HepG2 (cell line): ENCODE data around the gene WDR37. TPM values are rescaled to one million over a fixed set of nuclear protein-coding genes. Genes with fewer than 3 reads are reported as not detected.

ENCODE experiments used
- ATAC-seq: fragments of 200-7000 bp; cut with Tn5 transposase; 3 replicates; pipeline ENCODE4 v1.9.1; 2020; ENCODE audit warnings: mild to moderate bottlenecking, moderate library complexity
- BruUV-seq: library from RNA; stranded (reverse); fragments of 400-500 nt; replicated peaks from 2 replicates; lab custom pipeline; 2021; lab: Mats Ljungman, UMichigan
- CTCF ChIA-PET: fragments of 300-600 bp; formaldehyde crosslinking; extraction: SDS; loops from one replicate; lab custom pipeline; 2021; ENCODE audit warnings: low total read pairs, inconsistent platforms, low intra/inter-chr PET ratio; lab: Yijun Ruan, JAX
- POLR2A ChIA-PET: fragments of 350-600 bp; sonication (Branson Sonifier 250); formaldehyde crosslinking; loops from one replicate; lab custom pipeline; 2020; ENCODE audit warnings: antibody characterized with exemption, inconsistent platforms; lab: Yijun Ruan, JAX
- DNase-seq: peaks from one replicate; pipeline ENCODE4 v3.0.0-alpha.2; 2015; ENCODE audit warnings: low spot score
- FAIRE-seq: peaks from 3 replicates; lab custom pipeline; 2011; peaks lifted over from hg19 to GRCh38; lab: Jason Lieb, UNC
- H2AFZ ChIP-seq: one replicate; pipeline ENCODE4 v1.6.1; 2011; ENCODE audit warnings: low read length, inconsistent platforms
- H3K27ac ChIP-seq: fragments of 300-600 bp; 3 replicates; pipeline ENCODE4 v1.8.0; 2011; ENCODE audit warnings: mixed run types, mild to moderate bottlenecking, mixed read lengths, low read length, inconsistent platforms; ENCODE audit not compliant: insufficient read depth; ENCODE audit errors: extremely low read length
- H3K27me3 ChIP-seq, 2 experiments: fragments of 200-600 bp in 1 of 2; 2 replicates in 1 of 2; 3 replicates in 1 of 2; pipeline versions ENCODE4 v1.6.0 to v1.8.0; 2011; ENCODE audit warnings: low read length in 2 of 2, mild to moderate bottlenecking in 2 of 2, moderate library complexity in 2 of 2, inconsistent platforms in 1 of 2; ENCODE audit not compliant: insufficient read depth in 2 of 2, control insufficient read depth in 1 of 2
- H3K36me3 ChIP-seq, 2 experiments: fragments of 200-600 bp in 1 of 2; replicated peaks in 1 of 2; 2 replicates in 1 of 2; 3 replicates in 1 of 2; pipeline versions ENCODE4 v1.5.1 to v1.8.0; 2011; ENCODE audit warnings: low read length in 2 of 2, inconsistent platforms in 1 of 2; ENCODE audit not compliant: insufficient read depth in 2 of 2, control insufficient read depth in 1 of 2
- H3K4me1 ChIP-seq: 2 replicates; pipeline ENCODE4 v1.5.1; 2012; ENCODE audit warnings: low read length, inconsistent platforms; ENCODE audit not compliant: insufficient read depth
- H3K4me2 ChIP-seq: 2 replicates; pipeline ENCODE4 v1.6.0; 2011; ENCODE audit warnings: low read depth, low read length, inconsistent platforms
- H3K4me3 ChIP-seq, 3 experiments: fragments of 200-600 bp in 1 of 3; sonication (generic), shearing (Covaris generic) in 1 of 3; replicated peaks in 1 of 3; 2 replicates each; pipeline ENCODE4 v1.5.1; 2011 to 2016; ENCODE audit warnings: low read length in 3 of 3, inconsistent platforms in 2 of 3, low read depth in 2 of 3, mild to moderate bottlenecking in 2 of 3, control low read depth in 1 of 3, mixed read lengths in 1 of 3; ENCODE audit not compliant: insufficient read depth in 1 of 3
- H3K79me2 ChIP-seq: one replicate; pipeline ENCODE4 v1.6.1; 2011; ENCODE audit warnings: low read length, inconsistent platforms; ENCODE audit not compliant: insufficient read depth
- H3K9ac ChIP-seq: 2 replicates; pipeline ENCODE4 v1.6.0; 2011; ENCODE audit warnings: mild to moderate bottlenecking, low read depth, low read length, inconsistent platforms; ENCODE audit not compliant: insufficient read depth
- H3K9me3 ChIP-seq: 2 replicates; pipeline ENCODE4 v1.5.1; 2012; ENCODE audit warnings: mild to moderate bottlenecking, low read length
- H4K20me1 ChIP-seq: 2 replicates; pipeline ENCODE4 v1.6.0; 2011; ENCODE audit warnings: inconsistent platforms, mild to moderate bottlenecking, low read length, moderate library complexity; ENCODE audit not compliant: insufficient read depth
- CEBPB ChIP-seq: IDR thresholded peaks from 2 replicates; pipeline ENCODE4 v1.6.1; 2011; ENCODE audit warnings: low read depth, low read length, improper control_type of control experiment, borderline replicate concordance
- EEA1 ChIP-seq: sonication (generic); formaldehyde crosslinking; IDR thresholded peaks from 2 replicates; pipeline ENCODE4 v1.5.1; 2020; ENCODE audit warnings: mild to moderate bottlenecking, missing genetic modification reagents, borderline replicate concordance
- GATAD1 ChIP-seq: IDR thresholded peaks from 2 replicates; pipeline ENCODE4 v1.6.1; 2016; ENCODE audit warnings: missing genetic modification reagents, missing compliant biosample characterization
- GLI4 ChIP-seq: sonication (generic); formaldehyde crosslinking; IDR thresholded peaks from 2 replicates; pipeline ENCODE4 v1.5.1; 2020; ENCODE audit warnings: missing genetic modification reagents, mild to moderate bottlenecking, moderate library complexity, borderline replicate concordance
- MTA3 ChIP-seq: sonication (generic); formaldehyde crosslinking; IDR thresholded peaks from 2 replicates; pipeline ENCODE4 v1.4.0; 2020; ENCODE audit warnings: missing genetic modification reagents
- MYNN ChIP-seq: sonication (generic); formaldehyde crosslinking; IDR thresholded peaks from 2 replicates; pipeline ENCODE4 v1.4.0; 2020; ENCODE audit warnings: mild to moderate bottlenecking, low read depth, missing genetic modification reagents
- NFATC3 ChIP-seq: sonication (generic); formaldehyde crosslinking; IDR thresholded peaks from 2 replicates; pipeline ENCODE4 v1.5.1; 2020; ENCODE audit warnings: mild to moderate bottlenecking, missing genetic modification reagents
- THYN1 ChIP-seq: sonication (generic); formaldehyde crosslinking; IDR thresholded peaks from 2 replicates; pipeline ENCODE4 v1.8.1; 2023; ENCODE audit warnings: low read depth, mild to moderate bottlenecking, moderate library complexity, missing genetic modification reagents, borderline replicate concordance
- TOE1 ChIP-seq: sonication (generic); formaldehyde crosslinking; IDR thresholded peaks from 2 replicates; pipeline ENCODE4 v1.4.0; 2020; ENCODE audit warnings: mild to moderate bottlenecking, missing genetic modification reagents
- ZNF235 ChIP-seq: sonication (generic); formaldehyde crosslinking; IDR thresholded peaks from 2 replicates; pipeline ENCODE4 v1.8.1; 2023; ENCODE audit warnings: mild to moderate bottlenecking, missing genetic modification reagents, borderline replicate concordance
- ZSCAN22 ChIP-seq: sonication (generic); formaldehyde crosslinking; IDR thresholded peaks from 2 replicates; pipeline ENCODE4 v1.4.0; 2020; ENCODE audit warnings: mild to moderate bottlenecking, missing genetic modification reagents
- WGBS: methylation state at CpG from one replicate; pipeline ENCODE4 v1.1.6; 2017; ENCODE audit warnings: low lambda C conversion rate; 5-methylcytosine and 5-hydroxymethylcytosine counted together
- in situ Hi-C: cut with HindIII; loops from 2 replicates; pipeline ENCODE4 v1.10.0; 2017; ENCODE audit warnings: low pct_unique_long_range_greater_than_20kb; ENCODE audit not compliant: extremely low pct_ligation_motif_present
- intact Hi-C: fragments of 100-400 bp; cut with micrococcal nuclease; formaldehyde crosslinking; loops from one replicate; pipeline ENCODE4 v1.10.0; 2022; ENCODE audit not compliant: unreplicated experiment
- polyA plus RNA-seq, 8 experiments: library from polyadenylated mRNA; depleted of rRNA in 3 of 8; stranded (reverse) in 7 of 8; unstranded in 1 of 8; fragments of >200 nt; fragmentation: Illumina TruSeq in 4 of 8; extraction: Trizol in 4 of 8; gene quantifications; 2 replicates each; pipeline versions ENCODE4 v1.2.1 to v1.2.3, GENCODE V29; 2011 to 2016; ENCODE audit warnings: low read depth in 4 of 8, missing spikeins in 1 of 8, mixed read lengths in 1 of 8; ENCODE audit not compliant: insufficient read depth in 1 of 8
- total RNA-seq, 5 experiments: library from RNA; depleted of rRNA; stranded (reverse); fragments of >200 nt; fragmentation: Illumina TruSeq; extraction: Trizol; gene quantifications; 2 replicates each; pipeline ENCODE4 v1.2.3, GENCODE V29; 2016; ENCODE audit warnings: low read depth in 1 of 5

The WDR37 gene
- total and polyA plus RNA-seq, 2 of the 13 experiments (the other 11 are each of a cell fraction or from before 2014, with no cell fraction given), result 5.9 to 7.5 TPM

DNA sequence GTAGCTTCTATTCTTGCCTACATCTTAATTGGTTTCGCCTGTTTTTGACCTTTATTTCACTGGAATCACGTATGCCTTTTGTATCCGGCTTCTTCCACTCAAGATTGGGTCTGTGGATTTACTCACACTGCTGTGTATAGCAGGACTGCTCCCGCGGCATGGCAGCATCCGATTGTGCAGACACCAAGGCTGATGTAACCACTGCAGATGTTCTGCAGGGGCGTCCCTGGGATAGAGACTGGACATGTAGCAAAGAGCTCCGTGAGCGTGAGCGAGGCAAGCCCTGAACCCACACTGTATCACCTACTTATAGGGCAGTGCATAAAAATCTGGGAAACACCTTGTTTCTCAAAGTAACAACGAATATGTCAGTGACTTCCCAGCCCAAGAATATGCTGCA, 19.1 kb upstream of the WDR37 start:
- ATAC-seq (peak; percentile 59), FAIRE-seq (no peak), DNase-seq (no peak)
- Histone ChIP-seq H3K79me2 (no peaks in the 10 kb centered on the region), H3K9ac (no peak overlapping the region), H3K9me3 (no peaks in the 10 kb centered on the region), H3K4me1 (no peaks in the 10 kb centered on the region), H2AFZ (no peak overlapping the region), H3K27ac (no peak overlapping the region), H3K4me2 (no peak overlapping the region), H3K36me3 (peaks cover 5 to 15% of the 10 kb centered on the region in 2 experiments; a peak in 3 of 5 replicates), H3K27me3 (no peaks in the 10 kb centered on the region), H4K20me1 (peaks cover 15% of the 10 kb centered on the region; the same call in 1 of the 2 replicates), H3K4me3 (no peak overlapping the region)
- 77% methylated on average over 11 of the region's 11 CpGs for WGBS
- in situ Hi-C loops (no loop called here), intact Hi-C loops (no loop called here)
- POLR2A ChIA-PET, result no interaction called here
- BruUV-seq, result no TSS peak
- TF ChIP-seq MTA3 (CRISPR knock-in tag) (no peak), ZNF235 (CRISPR knock-in tag) (no peak), MYNN (CRISPR knock-in tag) (no peak), GLI4 (CRISPR knock-in tag) (no peak), NFATC3 (no peak), GATAD1 (CRISPR knock-in tag) (no peak), ZSCAN22 (no peak), CEBPB (no peak), THYN1 (CRISPR knock-in tag) (no peak), EEA1 (CRISPR knock-in tag) (no peak), TOE1 (CRISPR knock-in tag) (no peak)
- CTCF ChIA-PET, result no interaction called here
